Neural cell (in vitro differentiated cells): Measurements from ENCODE around the gene SNRPA. TPM values are rescaled to one million over a fixed set of nuclear protein-coding genes. Genes with fewer than 3 reads are reported as not detected.
A peak's percentile ranks its signal among the peaks of the same experiment; 100 is the strongest.

ENCODE experiments used
- H2AFZ ChIP-seq: fragments of 200-600, 300-800 bp; sonication (generic), shearing (Covaris generic); 2 replicates; pipeline ENCODE4 v1.6.0; 2014; ENCODE audit warnings: low read depth, mild to moderate bottlenecking, antibody characterized with exemption, low read length, moderate library complexity
- H3F3A ChIP-seq: fragments of 200-600 bp; shearing (Covaris generic); 2 replicates; pipeline ENCODE4 v1.6.1; 2016; ENCODE audit warnings: mild to moderate bottlenecking, moderate library complexity, mixed read lengths, antibody characterized with exemption, low read length; ENCODE audit not compliant: insufficient read depth, poor library complexity, severe bottlenecking
- H3K27ac ChIP-seq: fragments of 200-600, 300-800 bp; sonication (generic), shearing (Covaris generic); 2 replicates; pipeline ENCODE4 v1.5.1; 2014; ENCODE audit warnings: mild to moderate bottlenecking, low read length, moderate library complexity
- H3K27me3 ChIP-seq: fragments of 300-800, 200-600 bp; sonication (generic), shearing (Covaris generic); 2 replicates; pipeline ENCODE4 v1.6.0; 2014; ENCODE audit warnings: mild to moderate bottlenecking, low read depth, low read length, moderate library complexity; ENCODE audit not compliant: insufficient read depth
- H3K36me3 ChIP-seq: fragments of 300-800, 200-600 bp; sonication (generic), shearing (Covaris generic); 2 replicates; pipeline ENCODE4 v1.5.1; 2014; ENCODE audit warnings: mild to moderate bottlenecking, antibody characterized with exemption, low read length, moderate library complexity; ENCODE audit not compliant: insufficient read depth
- H3K4me2 ChIP-seq: fragments of 300-800, 200-600 bp; sonication (generic), shearing (Covaris generic); 2 replicates; pipeline ENCODE4 v1.6.0; 2014; ENCODE audit warnings: mild to moderate bottlenecking, low read length
- H3K4me3 ChIP-seq: fragments of 300-800, 200-600 bp; sonication (generic), shearing (Covaris generic); 2 replicates; pipeline ENCODE4 v1.5.1; 2014; ENCODE audit warnings: mild to moderate bottlenecking, low read length, moderate library complexity
- H3K79me2 ChIP-seq: fragments of 200-600 bp; shearing (Covaris generic); replicated peaks from 2 replicates; pipeline ENCODE4 v1.6.0; 2014; ENCODE audit warnings: mild to moderate bottlenecking, low read length, moderate library complexity; ENCODE audit not compliant: insufficient read depth
- H3K9ac ChIP-seq: fragments of 300-800, 200-600 bp; sonication (generic), shearing (Covaris generic); 2 replicates; pipeline ENCODE4 v1.6.1; 2016; ENCODE audit warnings: mild to moderate bottlenecking, low read length, mixed read lengths
- H3K9me2 ChIP-seq: fragments of 200-600 bp; shearing (Covaris generic); 2 replicates; pipeline ENCODE4 v1.6.1; 2016; ENCODE audit warnings: mild to moderate bottlenecking, low read length, mixed read lengths; ENCODE audit not compliant: insufficient read depth
- H3K9me3 ChIP-seq: fragments of 200-600, 300-800 bp; sonication (generic), shearing (Covaris generic); 2 replicates; pipeline ENCODE4 v1.6.1; 2016; ENCODE audit warnings: mild to moderate bottlenecking, mixed run types, low read length, moderate library complexity, mixed read lengths
- H4K20me1 ChIP-seq: fragments of 200-600 bp; shearing (Covaris generic); 2 replicates; pipeline ENCODE4 v1.6.1; 2016; ENCODE audit warnings: mild to moderate bottlenecking, mixed run types; ENCODE audit not compliant: insufficient read depth
- CTCF ChIP-seq: fragments of 450-650 bp; IDR thresholded peaks from 2 replicates; pipeline ENCODE4 v1.5.1; 2014; ENCODE audit warnings: antibody characterized with exemption, mild to moderate bottlenecking, moderate library complexity; ENCODE audit not compliant: poor library complexity, severe bottlenecking
- EP300 ChIP-seq: fragments of 450-650 bp; conservative IDR thresholded peaks from 2 replicates; pipeline ENCODE4 v1.6.1; 2014; ENCODE audit warnings: antibody characterized with exemption, mild to moderate bottlenecking, moderate library complexity; ENCODE audit not compliant: poor library complexity, severe bottlenecking
- EZH2 ChIP-seq: fragments of 200-600, 300-800 bp; shearing (Covaris generic), sonication (generic); IDR thresholded peaks from 2 replicates; pipeline ENCODE4 v1.6.1; 2014; ENCODE audit warnings: antibody characterized with exemption, low read length, borderline replicate concordance, mild to moderate bottlenecking; ENCODE audit not compliant: insufficient read depth, poor library complexity, severe bottlenecking
- MXI1 ChIP-seq: fragments of 450-650 bp; conservative IDR thresholded peaks from 2 replicates; pipeline ENCODE4 v1.6.1; 2014; ENCODE audit warnings: antibody characterized with exemption, mild to moderate bottlenecking; ENCODE audit not compliant: poor library complexity, severe bottlenecking
- POLR2AphosphoS5 ChIP-seq: IDR thresholded peaks from 2 replicates; pipeline ENCODE4 v1.6.1; 2012
- RAD21 ChIP-seq: fragments of 450-650 bp; conservative IDR thresholded peaks from 2 replicates; pipeline ENCODE4 v1.6.1; 2014; ENCODE audit warnings: antibody characterized with exemption, mild to moderate bottlenecking, moderate library complexity
- REST ChIP-seq: IDR thresholded peaks from 2 replicates; pipeline ENCODE4 v1.6.1; 2012; ENCODE audit warnings: borderline replicate concordance
- SMC3 ChIP-seq: fragments of 450-650 bp; conservative IDR thresholded peaks from 2 replicates; pipeline ENCODE4 v1.6.1; 2014; ENCODE audit warnings: antibody characterized with exemption, mild to moderate bottlenecking, moderate library complexity; ENCODE audit not compliant: poor library complexity
- TAF1 ChIP-seq: IDR thresholded peaks from 2 replicates; pipeline ENCODE4 v1.6.1; 2012; ENCODE audit warnings: low read depth
- polyA plus RNA-seq: library from polyadenylated mRNA; depleted of rRNA; stranded (reverse); fragments of >200 nt; gene quantifications from 2 replicates; pipeline ENCODE4 v1.2.3, GENCODE V29; 2014

The SNRPA gene
- polyA plus RNA-seq, 1 donor from 2014 or later: 29.9 TPM

DNA sequence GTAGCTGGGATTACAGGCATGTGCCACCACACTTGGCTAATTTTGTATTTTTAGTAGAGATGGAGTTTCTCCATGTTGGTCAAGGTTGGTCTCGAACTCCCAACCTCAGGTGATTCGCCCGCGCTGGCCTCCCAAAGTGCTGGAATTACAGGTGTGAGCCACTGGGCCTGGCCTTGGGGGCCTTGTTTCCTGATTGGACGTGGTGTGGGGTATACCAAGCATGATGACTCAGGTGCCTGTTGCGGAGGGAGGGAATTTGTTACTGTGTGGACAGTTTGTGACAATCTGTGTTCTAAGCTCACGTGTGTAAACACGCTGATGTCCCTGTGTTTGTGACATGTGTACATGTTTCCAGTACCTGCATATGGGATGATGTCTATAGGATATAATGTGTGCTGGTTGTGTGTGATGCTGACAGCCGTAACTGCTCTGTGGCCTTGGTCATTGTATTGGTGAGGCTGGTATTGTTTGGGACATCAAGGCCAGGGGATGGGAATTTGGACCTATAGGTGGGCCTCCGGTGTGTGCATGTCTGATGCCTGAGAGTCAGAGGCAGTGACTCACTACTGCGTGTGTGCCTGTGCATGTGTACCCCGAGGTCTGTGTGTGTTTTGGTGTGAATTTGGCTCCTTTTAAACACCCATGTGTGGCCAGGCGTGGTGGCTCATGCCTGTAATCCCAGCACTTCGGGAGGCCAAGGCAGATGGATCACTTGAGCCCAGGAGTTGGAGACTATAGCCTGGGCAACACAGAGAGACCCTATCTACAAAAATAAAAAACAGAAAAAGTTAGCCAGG is 46.4 kb downstream of the SNRPA start:
- Histone ChIP-seq H3K9ac (peak overlapping the region; percentile 69), H3K9me3 (no peaks in the 10 kb centered on the region), H3K9me2 (no peaks in the 10 kb centered on the region), H4K20me1 (peaks cover 2% of the 10 kb centered on the region), H3K4me2 (no peak overlapping the region), H3K27ac (peak overlapping the region; percentile 86), H3K79me2 (peaks cover 30% of the 10 kb centered on the region), H3K27me3 (no peaks in the 10 kb centered on the region), H2AFZ (no peak overlapping the region), H3K4me3 (no peak overlapping the region), H3K36me3 (no peaks in the 10 kb centered on the region), H3F3A (no peaks in the 10 kb centered on the region)
- TF ChIP-seq TAF1: no peak
- no peak for TF ChIP-seq REST

DNA sequence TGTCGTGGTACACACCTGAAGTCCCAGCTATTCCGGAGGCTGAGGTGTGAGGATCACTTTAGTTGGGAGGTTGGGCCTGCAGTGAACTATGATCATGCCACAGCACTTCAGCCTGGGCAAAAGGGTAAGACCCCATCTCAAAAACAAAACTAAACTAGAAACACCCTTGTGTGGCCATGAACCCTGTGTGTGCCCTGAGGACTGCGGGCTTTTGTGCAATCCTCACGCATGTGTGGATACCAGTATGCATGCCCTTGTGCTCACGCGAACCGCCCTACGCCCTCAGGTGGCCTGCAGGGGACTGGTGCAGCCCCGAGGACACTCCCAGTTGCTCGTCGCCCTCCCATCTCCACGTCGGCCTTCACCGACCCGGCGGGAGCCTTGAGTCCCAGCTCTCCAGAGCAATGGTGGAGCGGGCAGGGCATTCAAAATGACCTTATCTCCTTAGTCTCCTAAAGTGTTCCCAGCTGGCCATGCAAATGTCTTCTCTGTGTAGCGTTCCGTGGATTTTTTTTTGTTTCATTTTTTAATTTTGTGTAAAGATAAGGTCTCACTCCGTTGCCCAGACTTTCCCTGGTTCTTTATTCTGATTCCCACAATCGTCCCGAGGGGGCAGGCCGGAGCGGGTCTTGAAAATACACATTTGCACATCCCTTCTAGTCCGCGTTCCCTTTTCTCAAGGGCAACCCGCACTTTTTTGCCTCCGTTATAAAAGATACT is 47.1 kb downstream of the SNRPA start:
- H3K4me3 ChIP-seq: peak overlapping the region; percentile 92
- H3K9ac ChIP-seq: peak overlapping the region; percentile 69
- no peaks in the 10 kb centered on the region for H3K9me3 ChIP-seq
- peak overlapping the region; percentile 86 for H3K27ac ChIP-seq
- peak overlapping the region; percentile 42 for H2AFZ ChIP-seq
- no peaks in the 10 kb centered on the region for H3F3A ChIP-seq
- peaks cover 10% of the 10 kb centered on the region for H4K20me1 ChIP-seq
- no peaks in the 10 kb centered on the region for H3K9me2 ChIP-seq
- no peaks in the 10 kb centered on the region for H3K36me3 ChIP-seq
- H3K27me3 ChIP-seq: no peaks in the 10 kb centered on the region
- H3K4me2 ChIP-seq: peak overlapping the region; percentile 22
- H3K79me2 ChIP-seq: peaks cover 38% of the 10 kb centered on the region
- TF ChIP-seq MXI1: no peak
- TF ChIP-seq SMC3: peak; percentile 46
- peak; percentile 51 for TF ChIP-seq RAD21
- TF ChIP-seq POLR2AphosphoS5: no peak
- TF ChIP-seq EZH2: no peak
- TF ChIP-seq TAF1: no peak
- TF ChIP-seq EP300: no peak
- peak; percentile 72 for TF ChIP-seq CTCF
